H9 (cell line): ENCODE data around the gene PXK. TPM values are rescaled to one million over a fixed set of nuclear protein-coding genes. Genes with fewer than 3 reads are reported as not detected.

Experiments
- DNase-seq: peaks from one replicate; pipeline ENCODE4 v3.0.0-alpha.2; 2017
- H2AFZ ChIP-seq: one replicate; pipeline ENCODE4 v1.6.1; 2013; ENCODE audit warnings: mild to moderate bottlenecking, low read length, control low read depth, moderate library complexity
- H2AK5ac ChIP-seq: 2 replicates; pipeline ENCODE4 v1.6.1; 2013; ENCODE audit warnings: low read length, control low read depth, mixed read lengths; ENCODE audit not compliant: insufficient read length
- H2BK120ac ChIP-seq: one replicate; pipeline ENCODE4 v1.6.1; 2013; ENCODE audit warnings: low read depth, mild to moderate bottlenecking, low read length, control low read depth, inconsistent platforms; ENCODE audit not compliant: poor library complexity, severe bottlenecking
- H2BK12ac ChIP-seq: 2 replicates; pipeline ENCODE4 v1.6.1; 2013; ENCODE audit warnings: low read length, control low read depth, mixed read lengths, low read depth; ENCODE audit not compliant: insufficient read length
- H2BK15ac ChIP-seq: 2 replicates; pipeline ENCODE4 v1.6.1; 2013; ENCODE audit warnings: low read depth, low read length, control low read depth
- H2BK20ac ChIP-seq: one replicate; pipeline ENCODE4 v1.6.1; 2013; ENCODE audit warnings: low read depth, mild to moderate bottlenecking, low read length, control low read depth, inconsistent platforms; ENCODE audit not compliant: poor library complexity, severe bottlenecking
- H2BK5ac ChIP-seq: 2 replicates; pipeline ENCODE4 v1.6.1; 2013; ENCODE audit warnings: low read length, control low read depth, mixed read lengths; ENCODE audit not compliant: insufficient read length
- H3K14ac ChIP-seq: 2 replicates; pipeline ENCODE4 v1.6.1; 2013; ENCODE audit warnings: low read length, control low read depth; ENCODE audit not compliant: insufficient read depth
- H3K18ac ChIP-seq: 2 replicates; pipeline ENCODE4 v1.6.1; 2013; ENCODE audit warnings: low read depth, mild to moderate bottlenecking, mixed read lengths, low read length, control low read depth; ENCODE audit not compliant: insufficient read length
- H3K23ac ChIP-seq: 2 replicates; pipeline ENCODE4 v1.6.1; 2013; ENCODE audit warnings: low read length, control low read depth, mixed read lengths, low read depth; ENCODE audit not compliant: insufficient read length
- H3K23me2 ChIP-seq: 2 replicates; pipeline ENCODE4 v1.6.1; 2013; ENCODE audit warnings: low read depth, mild to moderate bottlenecking, mixed read lengths, low read length, control low read depth; ENCODE audit not compliant: insufficient read length, poor library complexity, severe bottlenecking
- H3K27ac ChIP-seq: 2 replicates; pipeline ENCODE4 v1.5.1; 2013; ENCODE audit warnings: low read length, control low read depth, mixed read lengths, low read depth; ENCODE audit not compliant: insufficient read length
- H3K27me3 ChIP-seq: 2 replicates; pipeline ENCODE4 v1.6.1; 2013; ENCODE audit warnings: low read length, control low read depth, inconsistent platforms; ENCODE audit not compliant: insufficient read depth
- H3K4ac ChIP-seq: 2 replicates; pipeline ENCODE4 v1.6.1; 2013; ENCODE audit warnings: low read depth, mild to moderate bottlenecking, control low read depth, inconsistent platforms, low read length, moderate library complexity
- H3K4me1 ChIP-seq: 2 replicates; pipeline ENCODE4 v1.6.1; 2013; ENCODE audit warnings: low read length, control low read depth, inconsistent platforms; ENCODE audit not compliant: insufficient read depth
- H3K4me2 ChIP-seq: 2 replicates; pipeline ENCODE4 v1.6.1; 2013; ENCODE audit warnings: low read length, control low read depth, mixed read lengths; ENCODE audit not compliant: insufficient read length, insufficient read depth
- H3K56ac ChIP-seq: 2 replicates; pipeline ENCODE4 v1.6.1; 2013; ENCODE audit warnings: low read depth, mild to moderate bottlenecking, mixed read lengths, low read length, control low read depth; ENCODE audit not compliant: insufficient read length
- H3K79me1 ChIP-seq: 2 replicates; pipeline ENCODE4 v1.6.1; 2013; ENCODE audit warnings: low read depth, mild to moderate bottlenecking, moderate library complexity, low read length, control low read depth, inconsistent platforms; ENCODE audit not compliant: insufficient read depth, poor library complexity, severe bottlenecking
- H3K79me2 ChIP-seq: 2 replicates; pipeline ENCODE4 v1.6.1; 2013; ENCODE audit warnings: low read length, control low read depth, inconsistent platforms; ENCODE audit not compliant: insufficient read depth
- H3K9ac ChIP-seq: 2 replicates; pipeline ENCODE4 v1.6.1; 2013; ENCODE audit warnings: low read length, control low read depth, mixed read lengths; ENCODE audit not compliant: insufficient read length; ENCODE audit errors: extremely low read depth
- H3K9me3 ChIP-seq: one replicate; pipeline ENCODE4 v1.6.1; 2013; ENCODE audit warnings: low read depth, low read length, inconsistent platforms; ENCODE audit not compliant: control insufficient read depth
- H3T11ph ChIP-seq: one replicate; pipeline ENCODE4 v1.6.1; 2013; ENCODE audit warnings: mild to moderate bottlenecking, low read length, control low read depth, inconsistent platforms
- H4K20me1 ChIP-seq: one replicate; pipeline ENCODE4 v1.6.1; 2013; ENCODE audit not compliant: control insufficient read depth, insufficient read length, insufficient read depth
- H4K5ac ChIP-seq: 2 replicates; pipeline ENCODE4 v1.6.1; 2013; ENCODE audit warnings: low read depth, mild to moderate bottlenecking, mixed read lengths, low read length, control low read depth; ENCODE audit not compliant: insufficient read length
- H4K8ac ChIP-seq: replicated peaks from 2 replicates; pipeline ENCODE4 v1.6.1; 2013; ENCODE audit warnings: low read length, control low read depth, mixed read lengths, low read depth; ENCODE audit not compliant: insufficient read length
- H4K91ac ChIP-seq: 2 replicates; pipeline ENCODE4 v1.6.1; 2013; ENCODE audit warnings: low read depth, mild to moderate bottlenecking, moderate library complexity, mixed read lengths, low read length, control low read depth; ENCODE audit not compliant: insufficient read length
- H3K27ac Mint-ChIP-seq, 3 experiments: 2 replicates in 2 of 3; 3 replicates in 1 of 3; pipeline ENCODE4 v1.8.0; 2020 to 2021; ENCODE audit warnings: mixed read lengths in 3 of 3, mild to moderate bottlenecking in 1 of 3, moderate library complexity in 1 of 3
- H3K27me3 Mint-ChIP-seq: 2 replicates; pipeline ENCODE4 v1.8.0; 2021; ENCODE audit warnings: low read depth, mild to moderate bottlenecking, moderate library complexity, mixed read lengths
- H3K36me3 Mint-ChIP-seq, 3 experiments: 2 replicates in 2 of 3; 3 replicates in 1 of 3; pipeline ENCODE4 v1.8.0; 2020 to 2021; ENCODE audit warnings: low read depth in 3 of 3, mixed read lengths in 3 of 3; ENCODE audit not compliant: insufficient read depth in 1 of 3
- H3K4me1 Mint-ChIP-seq, 2 experiments: 2 replicates each; pipeline ENCODE4 v1.8.0; 2020; ENCODE audit warnings: mixed read lengths in 2 of 2
- H3K4me3 Mint-ChIP-seq, 2 experiments: 2 replicates in 1 of 2; 3 replicates in 1 of 2; pipeline ENCODE4 v1.8.0; 2020 to 2021; ENCODE audit warnings: mild to moderate bottlenecking in 2 of 2, mixed read lengths in 2 of 2, moderate library complexity in 1 of 2
- H3K9me3 Mint-ChIP-seq, 2 experiments: 2 replicates in 1 of 2; 3 replicates in 1 of 2; pipeline ENCODE4 v1.8.0; 2020; ENCODE audit warnings: mild to moderate bottlenecking in 2 of 2, mixed read lengths in 2 of 2, moderate library complexity in 1 of 2
- CTCF ChIP-seq: fragments of 200-600 bp; sonication (generic); conservative IDR thresholded peaks from 3 replicates; pipeline ENCODE4 v1.8.0; 2021; ENCODE audit warnings: antibody characterized with exemption, mild to moderate bottlenecking
- WGBS: extraction: QIAGEN DNeasy Blood & Tissue Kit; methylation state at CpG from one replicate; pipeline ENCODE4 v1.1.7; 2013; ENCODE audit warnings: missing lambda C conversion rate, low lambda C conversion rate, mixed read lengths; ENCODE audit not compliant: insufficient read length; ENCODE audit errors: extremely low coverage; 5-methylcytosine and 5-hydroxymethylcytosine counted together
- total RNA-seq: library from RNA; stranded (reverse); gene quantifications from 2 replicates; pipeline ENCODE4 v1.2.1, GENCODE V29; 2021

PXK gene
- total RNA-seq, 1 experiment from 2014 or later: 3.3 TPM

DNA sequence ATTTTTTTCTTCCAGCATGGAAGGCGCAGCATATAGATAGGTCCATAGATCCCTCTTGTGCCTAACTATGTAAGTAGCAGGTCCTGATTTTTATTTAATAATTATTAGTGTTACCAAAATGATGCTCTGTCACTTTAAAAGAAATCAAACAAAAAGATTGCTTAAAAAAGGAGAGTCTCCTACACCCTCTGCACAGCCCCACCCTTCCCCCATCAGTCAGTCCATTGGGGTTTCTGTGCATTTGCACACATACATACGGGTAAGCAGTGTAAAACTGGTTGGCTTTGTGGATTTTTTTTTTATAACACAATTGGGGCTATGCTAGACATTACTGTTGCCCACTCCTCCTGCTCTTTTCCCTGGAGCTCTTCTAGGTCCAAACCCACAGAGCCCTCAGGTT lies 33.6 kb upstream of the PXK start:
- no peak overlapping the region for H3K18ac ChIP-seq
- H3K9me3 Mint-ChIP-seq: peaks cover 0 to 3% of the 10 kb centered on the region in 2 experiments; a peak in 1 of 5 replicates

More for the DNA sequence above, 33.6 kb upstream of the PXK start:
- no peak overlapping the region for H3K27ac ChIP-seq
- no peak overlapping the region for H2AFZ ChIP-seq
- no peak overlapping the region for H3K23ac ChIP-seq
- H3K9me3 ChIP-seq: no peaks in the 10 kb centered on the region
- TF ChIP-seq CTCF: no peak
- Mint-ChIP-seq H3K36me3 (no peaks in the 10 kb centered on the region), H3K4me3 (no peak overlapping the region), H3K27ac (no peak overlapping the region), H3K4me1 (peaks cover 10 to 11% of the 10 kb centered on the region in 2 experiments), H3K27me3 (peaks cover 25% of the 10 kb centered on the region)
- H4K91ac ChIP-seq: no peak overlapping the region
- H3K14ac ChIP-seq: no peak overlapping the region
- no peak overlapping the region for H3K9ac ChIP-seq
- no peak overlapping the region for H2BK20ac ChIP-seq
- no peak overlapping the region for H2BK120ac ChIP-seq
- no peak overlapping the region for H2BK12ac ChIP-seq
- H3K79me2 ChIP-seq: no peaks in the 10 kb centered on the region
- H3K4me2 ChIP-seq: no peak overlapping the region
- no peaks in the 10 kb centered on the region for H3K4me1 ChIP-seq
- H4K5ac ChIP-seq: no peak overlapping the region
- no peak overlapping the region for H3K4ac ChIP-seq
- no peaks in the 10 kb centered on the region for H3K23me2 ChIP-seq
- H4K8ac ChIP-seq: no peak overlapping the region
- no peak overlapping the region for H2BK15ac ChIP-seq
- H3K56ac ChIP-seq: no peak overlapping the region
- no peaks in the 10 kb centered on the region for H3K79me1 ChIP-seq
- H3K27me3 ChIP-seq: no peaks in the 10 kb centered on the region
- no peaks in the 10 kb centered on the region for H4K20me1 ChIP-seq
- no CpG with 5 or more reads among the region's 2 CpGs for WGBS
- no peak for DNase-seq
- no peak overlapping the region for H3T11ph ChIP-seq
- no peak overlapping the region for H2AK5ac ChIP-seq
- H2BK5ac ChIP-seq: no peak overlapping the region
